ENCODE results near the gene PRPF38A. TPM values are rescaled to one million over a fixed set of nuclear protein-coding genes. Genes with fewer than 3 reads are reported as not detected.
A peak's percentile ranks its signal among the peaks of the same experiment; 100 is the strongest.
"Not testable (repeated sequence)": the region's sequence is repeated elsewhere in the genome, so short reads cannot be mapped to it uniquely, and the experiment has no call there.

The PRPF38A gene
- total RNA-seq, 3 donors from 2014 or later = 94.0 to 113 (median 101) TPM

- no peak for ATAC-seq
- no peaks in the 10 kb centered on the region for H3K9me3 Mint-ChIP-seq
- peaks cover 36% of the 10 kb centered on the region for H3K4me1 Mint-ChIP-seq (ENCODE audit: low read depth)
- no peak for DNase-seq
- H3K4me3 Mint-ChIP-seq = no peak overlapping the region
- no peaks in the 10 kb centered on the region for H3K27me3 Mint-ChIP-seq (ENCODE audit: low read depth)
- peaks cover 5% of the 10 kb centered on the region for H3K36me3 Mint-ChIP-seq (ENCODE audit: insufficient read depth)
Observed at GRCh38 chr1:52367272-52367671, 37.1 kb upstream of the PRPF38A start.

GRCh38 chr1:52368383-52369172, 35.8 kb upstream of the PRPF38A start:
- ATAC-seq = no peak
- H3K4me1 Mint-ChIP-seq (ENCODE audit: low read depth) = peaks cover 30% of the 10 kb centered on the region

GRCh38 chr1:52369851-52370250, 34.6 kb upstream of the PRPF38A start:
- H3K4me1 Mint-ChIP-seq (ENCODE audit: low read depth) = peaks cover 20% of the 10 kb centered on the region
- H3K27me3 Mint-ChIP-seq (ENCODE audit: low read depth); H3K9me3 Mint-ChIP-seq; ATAC-seq; DNase-seq; H3K4me3 Mint-ChIP-seq: not testable (repeated sequence)
- peaks cover 10% of the 10 kb centered on the region for H3K36me3 Mint-ChIP-seq (ENCODE audit: insufficient read depth)

More at GRCh38 chr1:52368383-52369172, 35.8 kb upstream of the PRPF38A start:
- peak overlapping the region; percentile 41 for H3K4me3 Mint-ChIP-seq
- no peaks in the 10 kb centered on the region for H3K27me3 Mint-ChIP-seq (ENCODE audit: low read depth)
- peak; percentile 47 for DNase-seq
- peaks cover 2% of the 10 kb centered on the region for H3K36me3 Mint-ChIP-seq (ENCODE audit: insufficient read depth)
- H3K9me3 Mint-ChIP-seq = no peaks in the 10 kb centered on the region

- DNase-seq (no peak), ATAC-seq (no peak)
- no peaks in the 10 kb centered on the region for H3K9me3 Mint-ChIP-seq
- no peak overlapping the region for H3K4me3 Mint-ChIP-seq
- no peaks in the 10 kb centered on the region for H3K27me3 Mint-ChIP-seq (ENCODE audit: low read depth)
- H3K36me3 Mint-ChIP-seq (ENCODE audit: insufficient read depth) = peaks cover 21% of the 10 kb centered on the region
- no peaks in the 10 kb centered on the region for H3K4me1 Mint-ChIP-seq (ENCODE audit: low read depth)
Observed at GRCh38 chr1:52385376-52385775, 19.0 kb upstream of the PRPF38A start.

- peaks cover 19% of the 10 kb centered on the region for H3K36me3 Mint-ChIP-seq (ENCODE audit: insufficient read depth)
- no peaks in the 10 kb centered on the region for H3K4me1 Mint-ChIP-seq (ENCODE audit: low read depth)
- no peaks in the 10 kb centered on the region for H3K27me3 Mint-ChIP-seq (ENCODE audit: low read depth)
- DNase-seq (no peak), ATAC-seq (no peak)
- H3K4me3 Mint-ChIP-seq = no peak overlapping the region
- no peaks in the 10 kb centered on the region for H3K9me3 Mint-ChIP-seq
Observed at GRCh38 chr1:52386458-52386857, 17.9 kb upstream of the PRPF38A start.

GRCh38 chr1:52393174-52393573, 11.2 kb upstream of the PRPF38A start:
- ATAC-seq (peak; percentile 35 to 53), DNase-seq (no peak)
- H3K27me3 Mint-ChIP-seq (ENCODE audit: low read depth) = no peaks in the 10 kb centered on the region
- H3K4me3 Mint-ChIP-seq = no peak overlapping the region
- peaks cover 29% of the 10 kb centered on the region for H3K36me3 Mint-ChIP-seq (ENCODE audit: insufficient read depth)
- no peaks in the 10 kb centered on the region for H3K9me3 Mint-ChIP-seq
- H3K4me1 Mint-ChIP-seq (ENCODE audit: low read depth) = no peaks in the 10 kb centered on the region

- no peaks in the 10 kb centered on the region for H3K9me3 Mint-ChIP-seq
- ATAC-seq (no peak), DNase-seq (no peak)
- H3K4me1 Mint-ChIP-seq (ENCODE audit: low read depth) = peaks cover 8% of the 10 kb centered on the region
- H3K27me3 Mint-ChIP-seq (ENCODE audit: low read depth) = no peaks in the 10 kb centered on the region
- no peak overlapping the region for H3K4me3 Mint-ChIP-seq
- H3K36me3 Mint-ChIP-seq (ENCODE audit: insufficient read depth) = peaks cover 33% of the 10 kb centered on the region
Observed at GRCh38 chr1:52399629-52400028, 4.8 kb upstream of the PRPF38A start.

GRCh38 chr1:52400131-52400530, 4.3 kb upstream of the PRPF38A start:
- H3K9me3 Mint-ChIP-seq = no peaks in the 10 kb centered on the region
- H3K36me3 Mint-ChIP-seq (ENCODE audit: insufficient read depth) = peaks cover 33% of the 10 kb centered on the region
- no peaks in the 10 kb centered on the region for H3K27me3 Mint-ChIP-seq (ENCODE audit: low read depth)
- peaks cover 10% of the 10 kb centered on the region for H3K4me1 Mint-ChIP-seq (ENCODE audit: low read depth)
- H3K4me3 Mint-ChIP-seq = no peak overlapping the region
- DNase-seq (no peak), ATAC-seq (no peak)

- peaks cover 26% of the 10 kb centered on the region for H3K4me1 Mint-ChIP-seq (ENCODE audit: low read depth)
- no peak for ATAC-seq
- H3K9me3 Mint-ChIP-seq = no peaks in the 10 kb centered on the region
- DNase-seq = no peak
- no peaks in the 10 kb centered on the region for H3K27me3 Mint-ChIP-seq (ENCODE audit: low read depth)
- peaks cover 32% of the 10 kb centered on the region for H3K36me3 Mint-ChIP-seq (ENCODE audit: insufficient read depth)
- peak overlapping the region; percentile 99 for H3K4me3 Mint-ChIP-seq
Observed at GRCh38 chr1:52402860-52403240, 1.6 kb upstream of the PRPF38A start.

- Mint-ChIP-seq H3K36me3 (ENCODE audit: insufficient read depth) (peaks cover 36% of the 10 kb centered on the region), H3K4me3 (peak overlapping the region; percentile 99)
Observed at GRCh38 chr1:52403566-52404115, 761 bp upstream of the PRPF38A start.

GRCh38 chr1:52404975-52405338, 555 bp downstream of the PRPF38A start:
- no peak for DNase-seq
- Mint-ChIP-seq H3K4me1 (ENCODE audit: low read depth) (peaks cover 26% of the 10 kb centered on the region), H3K4me3 (peak overlapping the region; percentile 99), H3K36me3 (ENCODE audit: insufficient read depth) (peaks cover 39% of the 10 kb centered on the region), H3K9me3 (no peaks in the 10 kb centered on the region), H3K27me3 (ENCODE audit: low read depth) (no peaks in the 10 kb centered on the region)
- no peak for ATAC-seq

More at GRCh38 chr1:52403566-52404115, 761 bp upstream of the PRPF38A start:
- Mint-ChIP-seq H3K9me3 (no peaks in the 10 kb centered on the region), H3K4me1 (ENCODE audit: low read depth) (peaks cover 26% of the 10 kb centered on the region), H3K27me3 (ENCODE audit: low read depth) (no peaks in the 10 kb centered on the region)
- DNase-seq (peak; percentile 14), ATAC-seq (peak; percentile 68 to 74)

- peaks cover 12% of the 10 kb centered on the region for H3K4me1 Mint-ChIP-seq (ENCODE audit: low read depth)
- DNase-seq = no peak
- H3K36me3 Mint-ChIP-seq (ENCODE audit: insufficient read depth) = peaks cover 62% of the 10 kb centered on the region
- no peaks in the 10 kb centered on the region for H3K9me3 Mint-ChIP-seq
- no peak for ATAC-seq
- H3K27me3 Mint-ChIP-seq (ENCODE audit: low read depth) = no peaks in the 10 kb centered on the region
- H3K4me3 Mint-ChIP-seq = no peak overlapping the region
Observed at GRCh38 chr1:52413410-52413989, 9.1 kb downstream of the PRPF38A start.

- H3K27me3 Mint-ChIP-seq (ENCODE audit: low read depth) = no peaks in the 10 kb centered on the region
- peak in 1 of 2 donors; percentile 30 for ATAC-seq
- H3K9me3 Mint-ChIP-seq = no peaks in the 10 kb centered on the region
- no peak overlapping the region for H3K4me3 Mint-ChIP-seq
- no peak for DNase-seq
- peaks cover 57% of the 10 kb centered on the region for H3K36me3 Mint-ChIP-seq (ENCODE audit: insufficient read depth)
- peaks cover 20% of the 10 kb centered on the region for H3K4me1 Mint-ChIP-seq (ENCODE audit: low read depth)
Observed at GRCh38 chr1:52414942-52415341, 10.5 kb downstream of the PRPF38A start.

- H3K36me3 Mint-ChIP-seq (ENCODE audit: insufficient read depth) = peaks cover 45% of the 10 kb centered on the region
- ATAC-seq (no peak), DNase-seq (no peak)
- no peaks in the 10 kb centered on the region for H3K27me3 Mint-ChIP-seq (ENCODE audit: low read depth)
- H3K4me3 Mint-ChIP-seq = no peak overlapping the region
- H3K4me1 Mint-ChIP-seq (ENCODE audit: low read depth) = peaks cover 20% of the 10 kb centered on the region
- no peaks in the 10 kb centered on the region for H3K9me3 Mint-ChIP-seq
Observed at GRCh38 chr1:52416811-52417210, 12.4 kb downstream of the PRPF38A start.

GRCh38 chr1:52420713-52421112, 16.3 kb downstream of the PRPF38A start:
- Mint-ChIP-seq H3K36me3 (ENCODE audit: insufficient read depth) (peaks cover 30% of the 10 kb centered on the region), H3K27me3 (ENCODE audit: low read depth) (no peaks in the 10 kb centered on the region), H3K4me1 (ENCODE audit: low read depth) (peaks cover 45% of the 10 kb centered on the region), H3K9me3 (no peaks in the 10 kb centered on the region), H3K4me3 (no peak overlapping the region)
- ATAC-seq (no peak), DNase-seq (no peak)
